HepG2 (cell line): ENCODE data around the gene ACOT8. TPM values are rescaled to one million over a fixed set of nuclear protein-coding genes. Genes with fewer than 3 reads are reported as not detected.

ENCODE experiments used
- ATAC-seq: fragments of 200-7000 bp; cut with Tn5 transposase; 3 replicates; pipeline ENCODE4 v1.9.1; 2020; ENCODE audit warnings: mild to moderate bottlenecking, moderate library complexity
- BruUV-seq: library from RNA; stranded (reverse); fragments of 400-500 nt; replicated peaks from 2 replicates; lab custom pipeline; 2021; lab: Mats Ljungman, UMichigan
- CTCF ChIA-PET: fragments of 300-600 bp; formaldehyde crosslinking; extraction: SDS; loops from one replicate; lab custom pipeline; 2021; ENCODE audit warnings: low total read pairs, inconsistent platforms, low intra/inter-chr PET ratio; lab: Yijun Ruan, JAX
- POLR2A ChIA-PET: fragments of 350-600 bp; sonication (Branson Sonifier 250); formaldehyde crosslinking; loops from one replicate; lab custom pipeline; 2020; ENCODE audit warnings: antibody characterized with exemption, inconsistent platforms; lab: Yijun Ruan, JAX
- DNase-seq: peaks from one replicate; pipeline ENCODE4 v3.0.0-alpha.2; 2015; ENCODE audit warnings: low spot score
- FAIRE-seq: peaks from 3 replicates; lab custom pipeline; 2011; peaks lifted over from hg19 to GRCh38; lab: Jason Lieb, UNC
- H2AFZ ChIP-seq: one replicate; pipeline ENCODE4 v1.6.1; 2011; ENCODE audit warnings: low read length, inconsistent platforms
- H3K27ac ChIP-seq: fragments of 300-600 bp; 3 replicates; pipeline ENCODE4 v1.8.0; 2011; ENCODE audit warnings: mixed run types, mild to moderate bottlenecking, mixed read lengths, low read length, inconsistent platforms; ENCODE audit not compliant: insufficient read depth; ENCODE audit errors: extremely low read length
- H3K27me3 ChIP-seq, 2 experiments: fragments of 200-600 bp in 1 of 2; 2 replicates in 1 of 2; 3 replicates in 1 of 2; pipeline versions ENCODE4 v1.6.0 to v1.8.0; 2011; ENCODE audit warnings: low read length in 2 of 2, mild to moderate bottlenecking in 2 of 2, moderate library complexity in 2 of 2, inconsistent platforms in 1 of 2; ENCODE audit not compliant: insufficient read depth in 2 of 2, control insufficient read depth in 1 of 2
- H3K36me3 ChIP-seq, 2 experiments: fragments of 200-600 bp in 1 of 2; replicated peaks in 1 of 2; 2 replicates in 1 of 2; 3 replicates in 1 of 2; pipeline versions ENCODE4 v1.5.1 to v1.8.0; 2011; ENCODE audit warnings: low read length in 2 of 2, inconsistent platforms in 1 of 2; ENCODE audit not compliant: insufficient read depth in 2 of 2, control insufficient read depth in 1 of 2
- H3K4me1 ChIP-seq: 2 replicates; pipeline ENCODE4 v1.5.1; 2012; ENCODE audit warnings: low read length, inconsistent platforms; ENCODE audit not compliant: insufficient read depth
- H3K4me2 ChIP-seq: 2 replicates; pipeline ENCODE4 v1.6.0; 2011; ENCODE audit warnings: low read depth, low read length, inconsistent platforms
- H3K4me3 ChIP-seq, 3 experiments: fragments of 200-600 bp in 1 of 3; sonication (generic), shearing (Covaris generic) in 1 of 3; replicated peaks in 1 of 3; 2 replicates each; pipeline ENCODE4 v1.5.1; 2011 to 2016; ENCODE audit warnings: low read length in 3 of 3, inconsistent platforms in 2 of 3, low read depth in 2 of 3, mild to moderate bottlenecking in 2 of 3, control low read depth in 1 of 3, mixed read lengths in 1 of 3; ENCODE audit not compliant: insufficient read depth in 1 of 3
- H3K79me2 ChIP-seq: one replicate; pipeline ENCODE4 v1.6.1; 2011; ENCODE audit warnings: low read length, inconsistent platforms; ENCODE audit not compliant: insufficient read depth
- H3K9ac ChIP-seq: 2 replicates; pipeline ENCODE4 v1.6.0; 2011; ENCODE audit warnings: mild to moderate bottlenecking, low read depth, low read length, inconsistent platforms; ENCODE audit not compliant: insufficient read depth
- H3K9me3 ChIP-seq: 2 replicates; pipeline ENCODE4 v1.5.1; 2012; ENCODE audit warnings: mild to moderate bottlenecking, low read length
- H4K20me1 ChIP-seq: 2 replicates; pipeline ENCODE4 v1.6.0; 2011; ENCODE audit warnings: inconsistent platforms, mild to moderate bottlenecking, low read length, moderate library complexity; ENCODE audit not compliant: insufficient read depth
- AGO2 ChIP-seq: fragments of 200-400 bp; formaldehyde crosslinking; optimal IDR thresholded peaks from 2 replicates; pipeline ENCODE3; 2017; ENCODE audit warnings: mild to moderate bottlenecking, low read depth, low read length, moderate library complexity
- ARNT ChIP-seq: fragments of 450-650 bp; IDR thresholded peaks from 2 replicates; pipeline ENCODE4 v1.6.1; 2017
- EEA1 ChIP-seq: sonication (generic); formaldehyde crosslinking; IDR thresholded peaks from 2 replicates; pipeline ENCODE4 v1.5.1; 2020; ENCODE audit warnings: mild to moderate bottlenecking, missing genetic modification reagents, borderline replicate concordance
- ERF ChIP-seq: IDR thresholded peaks from 2 replicates; pipeline ENCODE4 v1.6.1; 2018; ENCODE audit warnings: missing biosample characterization, missing genetic modification reagents
- MAF1 ChIP-seq: sonication (generic); formaldehyde crosslinking; IDR thresholded peaks from 2 replicates; pipeline ENCODE4 v1.5.0; 2020; ENCODE audit warnings: missing genetic modification reagents, borderline replicate concordance
- NFIB ChIP-seq: sonication (generic); formaldehyde crosslinking; IDR thresholded peaks from 2 replicates; pipeline ENCODE4 v1.9.0; 2021; ENCODE audit warnings: missing genetic modification reagents, mild to moderate bottlenecking, borderline replicate concordance
- PHF21A ChIP-seq: sonication (generic); formaldehyde crosslinking; IDR thresholded peaks from 2 replicates; pipeline ENCODE4 v1.5.0; 2020; ENCODE audit warnings: mild to moderate bottlenecking, missing genetic modification reagents
- RBFOX2 ChIP-seq: fragments of 200-400 bp; formaldehyde crosslinking; IDR thresholded peaks from 2 replicates; pipeline ENCODE4 v1.6.1; 2017; ENCODE audit warnings: low read depth, mild to moderate bottlenecking, low read length
- ZC3H13 ChIP-seq: sonication (generic); formaldehyde crosslinking; IDR thresholded peaks from 2 replicates; pipeline ENCODE4 v1.8.1; 2023; ENCODE audit warnings: mild to moderate bottlenecking, missing genetic modification reagents, moderate library complexity
- ZKSCAN5 ChIP-seq: sonication (generic); formaldehyde crosslinking; IDR thresholded peaks from 2 replicates; pipeline ENCODE4 v1.5.1; 2020; ENCODE audit warnings: mild to moderate bottlenecking, missing genetic modification reagents
- ZNF44 ChIP-seq: sonication (generic); formaldehyde crosslinking; IDR thresholded peaks from 2 replicates; pipeline ENCODE4 v1.5.1; 2020; ENCODE audit warnings: mild to moderate bottlenecking, missing genetic modification reagents
- ZNF670 ChIP-seq: sonication (generic); formaldehyde crosslinking; IDR thresholded peaks from 2 replicates; pipeline ENCODE4 v1.8.0; 2022; ENCODE audit warnings: mild to moderate bottlenecking, missing genetic modification reagents, borderline replicate concordance
- WGBS: methylation state at CpG from one replicate; pipeline ENCODE4 v1.1.6; 2017; ENCODE audit warnings: low lambda C conversion rate; 5-methylcytosine and 5-hydroxymethylcytosine counted together
- in situ Hi-C: cut with HindIII; loops from 2 replicates; pipeline ENCODE4 v1.10.0; 2017; ENCODE audit warnings: low pct_unique_long_range_greater_than_20kb; ENCODE audit not compliant: extremely low pct_ligation_motif_present
- intact Hi-C: fragments of 100-400 bp; cut with micrococcal nuclease; formaldehyde crosslinking; loops from one replicate; pipeline ENCODE4 v1.10.0; 2022; ENCODE audit not compliant: unreplicated experiment
- polyA plus RNA-seq, 8 experiments: library from polyadenylated mRNA; depleted of rRNA in 3 of 8; stranded (reverse) in 7 of 8; unstranded in 1 of 8; fragments of >200 nt; fragmentation: Illumina TruSeq in 4 of 8; extraction: Trizol in 4 of 8; gene quantifications; 2 replicates each; pipeline versions ENCODE4 v1.2.1 to v1.2.3, GENCODE V29; 2011 to 2016; ENCODE audit warnings: low read depth in 4 of 8, missing spikeins in 1 of 8, mixed read lengths in 1 of 8; ENCODE audit not compliant: insufficient read depth in 1 of 8
- total RNA-seq, 5 experiments: library from RNA; depleted of rRNA; stranded (reverse); fragments of >200 nt; fragmentation: Illumina TruSeq; extraction: Trizol; gene quantifications; 2 replicates each; pipeline ENCODE4 v1.2.3, GENCODE V29; 2016; ENCODE audit warnings: low read depth in 1 of 5
- TF ChIP-seq, protein P1 (sequence below): sonication (generic); formaldehyde crosslinking; IDR thresholded peaks from 2 replicates; pipeline ENCODE4 v1.4.0; 2020; ENCODE audit warnings: missing genetic modification reagents

Gene ACOT8
- total and polyA plus RNA-seq, 2 of the 13 experiments (the other 11 are each of a cell fraction or from before 2014, with no cell fraction given): 31.4 to 45.5 TPM

DNA sequence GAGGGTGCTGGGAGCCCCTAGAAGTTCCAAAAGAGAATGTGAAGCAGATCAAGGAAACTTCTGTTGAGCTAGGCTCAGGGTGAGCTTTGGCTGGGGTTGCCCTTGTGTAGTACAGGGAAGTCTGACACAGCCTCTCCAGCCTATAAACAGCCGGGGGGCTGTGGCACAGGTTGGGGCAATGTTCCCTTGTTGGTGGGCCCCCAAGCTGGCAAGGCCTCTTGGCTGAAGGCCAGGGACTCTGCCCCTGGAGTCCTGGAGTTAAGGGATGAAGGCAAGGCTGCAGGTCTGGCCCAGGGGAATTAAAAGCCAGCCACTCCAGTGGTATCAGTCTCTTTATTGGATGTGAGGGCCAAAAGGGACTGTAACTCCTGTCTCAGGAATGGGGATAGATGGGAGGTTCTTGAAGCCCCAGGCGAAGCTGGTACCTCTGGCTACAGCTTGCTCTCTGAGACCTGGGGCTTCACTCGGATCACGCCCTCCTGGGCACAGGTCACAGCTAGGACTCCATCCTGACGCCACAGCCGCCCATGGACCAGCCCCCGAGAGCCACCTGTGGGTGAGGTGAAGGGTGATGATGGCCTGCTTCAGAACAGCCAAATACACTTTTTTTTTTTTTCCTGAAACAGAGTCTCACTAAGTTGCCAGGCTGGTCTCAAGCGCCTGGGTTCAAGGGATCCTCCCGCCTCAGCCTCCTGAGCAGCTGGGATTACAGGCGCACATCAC, 15.6 kb downstream of the ACOT8 start:
- 97% methylated on average over 10 of the region's 10 CpGs for WGBS
- ATAC-seq: no peak; the same call in 1 of the 3 replicates
- intact Hi-C loops (no loop called here), in situ Hi-C loops (no loop called here)
- no peak overlapping the region for H3K4me2 ChIP-seq
- no peak for FAIRE-seq
- no peak overlapping the region for H3K27ac ChIP-seq
- BruUV-seq: no TSS peak
- no peak overlapping the region for H2AFZ ChIP-seq
- no peaks in the 10 kb centered on the region for H4K20me1 ChIP-seq
- no peak overlapping the region for H3K4me3 ChIP-seq
- no peak for TF ChIP-seq ERF (CRISPR knock-in tag)
- 0 out of 2 replicates have a peak, but pooled peaks have one; percentile 26 for TF ChIP-seq PHF21A (CRISPR knock-in tag)
- TF ChIP-seq MAF1 (CRISPR knock-in tag): no peak
- 0 out of 2 replicates have a peak, but pooled peaks have one; percentile 17 for TF ChIP-seq RBFOX2
- no peak for TF ChIP-seq ZNF44 (CRISPR knock-in tag)
- TF ChIP-seq, protein P1, sequence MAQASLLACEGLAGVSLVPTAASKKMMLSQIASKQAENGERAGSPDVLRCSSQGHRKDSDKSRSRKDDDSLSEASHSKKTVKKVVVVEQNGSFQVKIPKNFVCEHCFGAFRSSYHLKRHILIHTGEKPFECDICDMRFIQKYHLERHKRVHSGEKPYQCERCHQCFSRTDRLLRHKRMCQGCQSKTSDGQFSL (CRISPR knock-in tag): no peak
- 0 out of 2 replicates have a peak, but pooled peaks have one; percentile 44 for TF ChIP-seq ZC3H13 (CRISPR knock-in tag)
- no peak for TF ChIP-seq ZKSCAN5 (CRISPR knock-in tag)
- TF ChIP-seq ARNT: no peak
- 0 out of 2 replicates have a peak, but pooled peaks have one; percentile 23 for TF ChIP-seq NFIB (CRISPR knock-in tag)
- 0 out of 2 replicates have a peak, but pooled peaks have one; percentile 6 for TF ChIP-seq EEA1 (CRISPR knock-in tag)
- peak; percentile 63 for TF ChIP-seq AGO2
- TF ChIP-seq ZNF670: no peak
- H3K27me3 ChIP-seq: no peaks in the 10 kb centered on the region
- ChIA-PET CTCF (no interaction called here), POLR2A (interaction anchor here (0.6 to 2.0 kb wide), 9 partner anchors 8 to 128 kb away, joined by 3 to 12 read pairs (median 5); partner anchors contain the start of genes ACOT8, SNX21 and ZSWIM3)
- H3K9ac ChIP-seq: no peak overlapping the region
- H3K36me3 ChIP-seq: peaks cover 18 to 48% of the 10 kb centered on the region in 2 experiments
- H3K9me3 ChIP-seq: no peaks in the 10 kb centered on the region
- H3K79me2 ChIP-seq: no peaks in the 10 kb centered on the region
- peaks cover 10% of the 10 kb centered on the region for H3K4me1 ChIP-seq
- DNase-seq: no peak
